H1 (cell line): ENCODE data around the gene UBL4A. TPM values are rescaled to one million over a fixed set of nuclear protein-coding genes. Genes with fewer than 3 reads are reported as not detected.

Source experiments
- CREB1 ChIP-seq: IDR thresholded peaks from 2 replicates; pipeline ENCODE4 v1.6.1; 2012; ENCODE audit warnings: inconsistent platforms
- POU5F1 ChIP-seq: IDR thresholded peaks from 2 replicates; pipeline ENCODE4 v1.6.1; 2011; ENCODE audit warnings: low read depth, mild to moderate bottlenecking, low read length, moderate library complexity
- RAD21 ChIP-seq, 2 experiments: IDR thresholded peaks in 1 of 2; conservative IDR thresholded peaks in 1 of 2; 2 replicates each; pipeline ENCODE4 v1.6.1; 2011; ENCODE audit warnings: low read depth in 2 of 2, low read length in 2 of 2, improper control_type of control experiment in 1 of 2, inconsistent platforms in 1 of 2, mild to moderate bottlenecking in 1 of 2, moderate library complexity in 1 of 2
- RNF2 ChIP-seq: fragments of 200-900, 300-1000 bp; sonication (generic); IDR thresholded peaks from 2 replicates; pipeline ENCODE4 v1.7.1; 2016; ENCODE audit warnings: borderline replicate concordance, low read depth, mild to moderate bottlenecking, antibody characterized with exemption, low read length; ENCODE audit not compliant: poor library complexity, severe bottlenecking; ENCODE audit errors: missing control alignments
- TAF1 ChIP-seq: IDR thresholded peaks from 2 replicates; pipeline ENCODE4 v1.6.1; 2011; ENCODE audit warnings: mild to moderate bottlenecking, low read depth, low read length
- YY1 ChIP-seq: IDR thresholded peaks from 2 replicates; pipeline ENCODE4 v1.6.1; 2011; ENCODE audit warnings: low read depth, mild to moderate bottlenecking, low read length
- polyA plus RNA-seq, 7 experiments: library from polyadenylated mRNA; depleted of rRNA in 3 of 7; stranded (reverse) in 5 of 7; unstranded in 2 of 7; fragments of >200 nt in 5 of 7; fragments of 200-250 nt in 2 of 7; gene quantifications; 1 replicate in 5 of 7; 2 replicates in 1 of 7; 4 replicates in 1 of 7; pipeline versions ENCODE4 v1.2.1 to v1.2.3, GENCODE V29; 2011 to 2013; ENCODE audit warnings: missing spikeins in 2 of 7, mixed read lengths in 2 of 7
- total RNA-seq: library from RNA; stranded (reverse); fragmentation: NEBNext Ultra II Directional; extraction: Animal tissue kit (Norgen Biotek cat#: 25700); gene quantifications from 2 replicates; pipeline ENCODE4 v1.2.1, GENCODE V29; 2021

Gene UBL4A
- total and polyA plus RNA-seq, 2 of the 8 experiments (the other 6 are each of a cell fraction or from before 2014, with no cell fraction given): 23.1 to 31.7 TPM

GRCh38 chrX:154469114-154469513 is 17.3 kb downstream of the UBL4A start (continued):
- TF ChIP-seq RNF2 (no peak), YY1 (no peak), TAF1 (no peak), CREB1 (no peak), RAD21 (IDR thresholded peaks at IDR 0.05 in 1 of 2, conservative IDR thresholded peaks at IDR 0.05 in 1 of 2; ENCODE audit: low read depth in 2 of 2, low read length in 2 of 2) (no peak), POU5F1 (no peak)
